Measurements from ENCODE around the gene CHI3L2.
A peak's percentile ranks its signal among the peaks of the same experiment; 100 is the strongest.

CHI3L2 gene

DNA sequence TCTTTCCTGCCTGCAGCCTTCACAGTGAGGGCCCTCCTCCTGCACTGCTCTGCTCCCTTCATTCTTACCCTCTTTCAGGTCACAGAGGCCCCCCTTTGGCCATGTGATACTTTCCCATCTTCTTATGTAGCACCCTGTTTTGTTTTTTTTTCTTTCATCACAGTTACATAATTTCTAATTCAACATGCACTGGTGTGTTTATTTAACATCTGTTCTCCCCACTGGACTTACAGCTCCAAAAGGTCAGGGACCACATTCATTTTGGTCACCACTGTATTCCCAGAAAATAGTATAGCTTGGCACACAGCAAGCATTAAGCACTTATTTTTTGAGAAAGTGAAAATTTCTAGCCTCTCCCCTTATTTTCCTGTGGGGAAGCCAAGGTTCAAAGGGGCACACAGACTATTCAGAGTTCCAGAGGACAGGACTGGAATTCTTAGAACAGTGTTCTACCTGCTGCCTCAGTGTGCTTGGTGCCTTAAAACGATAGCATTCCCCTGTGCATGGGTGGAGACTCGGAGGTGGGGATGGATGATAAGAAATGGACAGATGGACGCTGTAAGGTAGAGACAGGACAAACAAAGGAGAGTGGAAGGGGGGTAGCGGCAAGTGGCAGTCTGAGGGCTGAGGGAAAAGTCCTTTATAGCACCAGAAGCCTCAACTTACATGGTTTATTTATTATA lies 32.4 kb upstream of the CHI3L2 start:
- TF ChIP-seq, protein P1, sequence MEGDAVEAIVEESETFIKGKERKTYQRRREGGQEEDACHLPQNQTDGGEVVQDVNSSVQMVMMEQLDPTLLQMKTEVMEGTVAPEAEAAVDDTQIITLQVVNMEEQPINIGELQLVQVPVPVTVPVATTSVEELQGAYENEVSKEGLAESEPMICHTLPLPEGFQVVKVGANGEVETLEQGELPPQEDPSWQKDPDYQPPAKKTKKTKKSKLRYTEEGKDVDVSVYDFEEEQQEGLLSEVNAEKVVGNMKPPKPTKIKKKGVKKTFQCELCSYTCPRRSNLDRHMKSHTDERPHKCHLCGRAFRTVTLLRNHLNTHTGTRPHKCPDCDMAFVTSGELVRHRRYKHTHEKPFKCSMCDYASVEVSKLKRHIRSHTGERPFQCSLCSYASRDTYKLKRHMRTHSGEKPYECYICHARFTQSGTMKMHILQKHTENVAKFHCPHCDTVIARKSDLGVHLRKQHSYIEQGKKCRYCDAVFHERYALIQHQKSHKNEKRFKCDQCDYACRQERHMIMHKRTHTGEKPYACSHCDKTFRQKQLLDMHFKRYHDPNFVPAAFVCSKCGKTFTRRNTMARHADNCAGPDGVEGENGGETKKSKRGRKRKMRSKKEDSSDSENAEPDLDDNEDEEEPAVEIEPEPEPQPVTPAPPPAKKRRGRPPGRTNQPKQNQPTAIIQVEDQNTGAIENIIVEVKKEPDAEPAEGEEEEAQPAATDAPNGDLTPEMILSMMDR (IDR thresholded peaks at IDR 0.05; ENCODE audit: low read depth, low read length) = no peak
- Histone ChIP-seq H3K4me3 (ENCODE audit: low read depth, low read length) (no peak overlapping the region), H3K36me3 (no peaks in the 10 kb centered on the region), H3K9me3 (ENCODE audit: severe bottlenecking) (no peaks in the 10 kb centered on the region), H3K27me3 (ENCODE audit: insufficient read depth, low read depth, severe bottlenecking) (no peaks in the 10 kb centered on the region), H3K27ac (no peak overlapping the region)
- DNase-seq = no peak

- H3K4me3 ChIP-seq (ENCODE audit: low read depth, low read length) = no peak overlapping the region
- TF ChIP-seq, protein P1 (IDR thresholded peaks at IDR 0.05; ENCODE audit: low read depth, low read length) = no peak
- H3K36me3 ChIP-seq = no peaks in the 10 kb centered on the region
Observed at GRCh38 chr1:111196213-111196612, 31.3 kb upstream of the CHI3L2 start.

GRCh38 chr1:111197598-111198284 lies 29.8 kb upstream of the CHI3L2 start:
- peak; percentile 59 for DNase-seq
- H3K4me3 ChIP-seq (ENCODE audit: low read depth, low read length) = no peak overlapping the region
- no peaks in the 10 kb centered on the region for H3K36me3 ChIP-seq
- H3K27ac ChIP-seq = no peak overlapping the region
- no peaks in the 10 kb centered on the region for H3K27me3 ChIP-seq (ENCODE audit: insufficient read depth, low read depth, severe bottlenecking)
- H3K9me3 ChIP-seq (ENCODE audit: severe bottlenecking) = no peaks in the 10 kb centered on the region
- TF ChIP-seq, protein P1 (IDR thresholded peaks at IDR 0.05; ENCODE audit: low read depth, low read length) = peak; percentile 80

More at GRCh38 chr1:111196213-111196612, 31.3 kb upstream of the CHI3L2 start:
- no peaks in the 10 kb centered on the region for H3K27me3 ChIP-seq (ENCODE audit: insufficient read depth, low read depth, severe bottlenecking)
- H3K9me3 ChIP-seq (ENCODE audit: severe bottlenecking) = no peaks in the 10 kb centered on the region
- no peak overlapping the region for H3K27ac ChIP-seq
- no peak for DNase-seq

GRCh38 chr1:111198836-111199235 lies 28.7 kb upstream of the CHI3L2 start:
- no peak for DNase-seq
- H3K9me3 ChIP-seq (ENCODE audit: severe bottlenecking) = no peaks in the 10 kb centered on the region
- H3K4me3 ChIP-seq (ENCODE audit: low read depth, low read length) = no peak overlapping the region
- H3K27me3 ChIP-seq (ENCODE audit: insufficient read depth, low read depth, severe bottlenecking) = no peaks in the 10 kb centered on the region
- no peaks in the 10 kb centered on the region for H3K36me3 ChIP-seq
- no peak overlapping the region for H3K27ac ChIP-seq
- TF ChIP-seq, protein P1 (IDR thresholded peaks at IDR 0.05; ENCODE audit: low read depth, low read length) = no peak

- no peaks in the 10 kb centered on the region for H3K36me3 ChIP-seq
- no peak overlapping the region for H3K27ac ChIP-seq
- H3K27me3 ChIP-seq (ENCODE audit: insufficient read depth, low read depth, severe bottlenecking) = no peaks in the 10 kb centered on the region
- no peak for DNase-seq
- no peak overlapping the region for H3K4me3 ChIP-seq (ENCODE audit: low read depth, low read length)
- TF ChIP-seq, protein P1 (IDR thresholded peaks at IDR 0.05; ENCODE audit: low read depth, low read length) = no peak
- H3K9me3 ChIP-seq (ENCODE audit: severe bottlenecking) = no peaks in the 10 kb centered on the region
Observed at GRCh38 chr1:111199329-111199728, 28.2 kb upstream of the CHI3L2 start.

Data from WERI-Rb-1 (cell line).